Measurements from ENCODE around the gene C19orf44.
"Not testable (repeated sequence)": the region's sequence is repeated elsewhere in the genome, so short reads cannot be mapped to it uniquely, and the experiment has no call there.

Gene C19orf44

DNA sequence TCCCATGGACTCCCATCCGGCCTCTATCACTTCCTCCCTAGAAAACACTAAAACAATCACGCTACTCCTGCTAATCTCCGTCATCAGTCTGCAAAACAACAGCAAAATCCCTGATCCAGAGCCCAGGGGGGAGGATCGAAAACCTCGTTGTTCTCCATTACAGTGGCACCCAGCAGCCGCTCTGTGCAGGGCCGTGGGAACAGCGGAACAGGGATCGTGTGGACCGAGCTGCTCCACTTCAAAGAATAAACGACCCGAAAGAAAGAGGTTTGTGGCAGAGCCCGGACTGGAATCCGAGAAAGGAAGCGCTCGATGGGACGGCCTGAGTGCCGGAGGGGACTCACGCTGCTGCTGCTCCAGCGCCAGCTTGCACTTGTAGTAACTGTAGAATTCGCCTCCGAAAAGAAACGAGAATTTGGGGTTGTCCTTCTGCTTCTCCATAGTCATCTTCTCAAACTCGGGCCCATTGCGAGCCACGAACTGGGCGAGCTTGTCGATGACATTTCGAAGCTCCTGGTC, 45.4 kb downstream of the C19orf44 start:
- peak in 1 of 2 donors; percentile 17 for DNase-seq

GRCh38 chr19:16542045-16542909, 46.1 kb downstream of the C19orf44 start, which contains the start of gene CHERP:
CHERP (minus strand) TSS chr19:16542437; CDS start chr19:16542378, 59 bp downstream.
- peak; percentile 94 to 95 for DNase-seq

- peak in 1 of 2 donors; percentile 25 for DNase-seq
These were observed 46.8 kb downstream of the C19orf44 start for GRCh38 chr19:16542910-16543472.

GRCh38 chr19:16543734-16544133, 47.5 kb downstream of the C19orf44 start:
- DNase-seq: not testable (repeated sequence)

- no peak for DNase-seq
These were observed 48.5 kb downstream of the C19orf44 start for GRCh38 chr19:16544473-16545231.

DNA sequence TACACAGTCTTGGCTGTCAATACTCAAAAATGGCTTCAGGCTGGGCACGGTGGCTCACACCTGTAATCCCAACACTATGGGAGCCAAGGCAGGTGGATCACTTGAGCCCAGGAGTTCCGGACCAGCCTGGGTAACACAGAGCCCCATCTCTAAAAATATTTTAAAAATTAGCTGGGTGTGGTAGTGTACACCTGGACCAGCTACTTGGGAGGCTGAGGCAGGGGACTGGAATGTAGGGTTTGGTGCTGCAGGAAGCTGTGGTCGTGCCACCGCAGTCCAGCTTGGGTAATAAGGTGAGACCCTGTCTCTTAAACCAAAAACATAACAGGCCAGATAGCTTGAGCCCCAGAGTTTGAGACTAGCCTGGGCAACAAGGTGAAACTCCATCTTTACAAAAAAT, 52.8 kb downstream of the C19orf44 start:
- no peak for DNase-seq

DNA sequence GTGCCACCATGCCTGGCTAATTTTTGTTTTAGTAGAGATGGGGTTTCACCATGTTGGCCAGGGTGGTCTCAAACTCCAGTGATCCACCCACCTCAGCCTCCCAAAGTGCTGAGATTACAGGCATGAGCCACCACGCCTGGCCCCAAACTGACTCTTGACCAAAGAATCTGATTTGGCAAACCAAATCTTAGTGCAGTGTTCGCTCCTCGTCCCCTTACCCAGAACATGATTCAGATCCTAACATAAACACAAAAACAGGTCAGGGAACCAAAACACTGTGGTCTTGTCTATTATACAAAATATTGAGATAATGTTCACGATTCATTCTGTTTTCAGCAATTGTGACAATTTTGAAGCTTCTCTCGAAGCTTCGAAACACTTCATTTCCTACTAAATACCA, 55.7 kb downstream of the C19orf44 start:
- not testable (repeated sequence) for DNase-seq

GRCh38 chr19:16554776-16555175, 58.6 kb downstream of the C19orf44 start:
- no peak for DNase-seq

DNA sequence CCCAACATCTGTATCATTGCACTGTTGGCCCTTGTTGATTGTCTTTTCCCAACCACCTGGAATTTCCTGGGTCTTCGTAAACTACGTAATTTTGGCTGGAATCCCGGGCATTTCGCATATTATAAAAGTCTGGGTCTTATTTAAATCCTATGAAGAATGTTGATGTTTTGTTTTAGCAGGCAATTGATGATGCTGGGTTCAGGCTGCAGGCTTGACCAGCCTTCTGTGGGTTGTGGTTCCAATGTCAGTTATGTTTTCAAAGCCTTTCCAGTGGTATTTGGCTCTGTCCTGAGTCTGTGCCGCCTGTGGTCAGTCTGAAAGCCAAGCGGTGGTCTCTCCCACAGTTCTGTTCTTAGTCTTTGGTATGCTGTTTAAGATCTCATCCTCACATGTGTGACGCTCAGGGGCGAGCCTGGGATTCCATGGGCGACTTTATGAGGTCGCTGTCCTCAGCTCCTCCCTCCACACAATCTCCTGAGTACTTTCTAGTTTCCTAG, 63.6 kb downstream of the C19orf44 start:
- no peak for DNase-seq

- no peak for DNase-seq
These were observed 65.2 kb downstream of the C19orf44 start for GRCh38 chr19:16561382-16561781.

- DNase-seq: no peak
These were observed 66.4 kb downstream of the C19orf44 start for GRCh38 chr19:16562608-16563025.

- no peak for DNase-seq
These were observed 68.6 kb downstream of the C19orf44 start for GRCh38 chr19:16564842-16565241.

DNA sequence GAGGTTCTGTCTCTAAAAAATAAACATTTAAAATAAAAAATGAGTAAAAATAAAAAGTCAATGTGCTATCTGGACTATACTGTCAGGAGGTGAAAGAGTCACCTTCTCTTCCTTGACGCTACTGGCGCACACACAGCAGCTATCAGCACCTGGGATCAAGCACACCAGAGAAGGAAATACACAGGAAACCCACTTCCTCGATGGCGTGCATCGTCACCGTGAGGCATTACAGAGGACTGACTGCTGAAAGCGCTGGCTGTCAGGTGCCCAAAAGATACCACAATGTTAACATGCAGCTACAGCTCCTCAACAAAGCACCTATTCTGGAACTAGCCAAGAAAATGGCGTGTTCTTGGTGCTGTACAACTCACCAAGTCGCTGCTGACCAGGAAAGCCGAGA, 70.0 kb downstream of the C19orf44 start:
- peak; percentile 65 to 66 for DNase-seq

- no peak for DNase-seq
These were observed 70.5 kb downstream of the C19orf44 start for GRCh38 chr19:16566702-16567101.

- no peak for DNase-seq
These were observed 73.6 kb downstream of the C19orf44 start for GRCh38 chr19:16569609-16570320.
